ENCODE data around the gene CYLD.

The CYLD gene

GRCh38 chr16:50731130-50731988, 10.5 kb upstream of the CYLD start:
- DNase-seq (ENCODE audit: low read depth), result no peak
- no peak overlapping the region for H3K4me3 ChIP-seq (ENCODE audit: low read length)
- no peak for TF ChIP-seq CTCF (IDR thresholded peaks at IDR 0.05; ENCODE audit: insufficient read depth, low read depth, low read length, missing control alignments)

GRCh38 chr16:50731989-50732832, 9.7 kb upstream of the CYLD start:
- no peak for DNase-seq (ENCODE audit: low read depth)
- H3K4me3 ChIP-seq (ENCODE audit: low read length), result no peak overlapping the region
- TF ChIP-seq CTCF (IDR thresholded peaks at IDR 0.05; ENCODE audit: insufficient read depth, low read depth, low read length, missing control alignments), result no peak

- no peak for DNase-seq (ENCODE audit: low read depth)
- TF ChIP-seq CTCF (IDR thresholded peaks at IDR 0.05; ENCODE audit: insufficient read depth, low read depth, low read length, missing control alignments), result no peak
- no peak overlapping the region for H3K4me3 ChIP-seq (ENCODE audit: low read length)
These were observed 8.4 kb upstream of the CYLD start for GRCh38 chr16:50733468-50733867.

- DNase-seq (ENCODE audit: low read depth), result no peak
- no peak overlapping the region for H3K4me3 ChIP-seq (ENCODE audit: low read length)
- TF ChIP-seq CTCF (IDR thresholded peaks at IDR 0.05; ENCODE audit: insufficient read depth, low read depth, low read length, missing control alignments), result no peak
These were observed 6.2 kb upstream of the CYLD start for GRCh38 chr16:50735629-50736122.

GRCh38 chr16:50736448-50736847, 5.4 kb upstream of the CYLD start:
- H3K4me3 ChIP-seq (ENCODE audit: low read length), result no peak overlapping the region
- TF ChIP-seq CTCF (IDR thresholded peaks at IDR 0.05; ENCODE audit: insufficient read depth, low read depth, low read length, missing control alignments), result no peak
- no peak for DNase-seq (ENCODE audit: low read depth)

- no peak for DNase-seq (ENCODE audit: low read depth)
- TF ChIP-seq CTCF (IDR thresholded peaks at IDR 0.05; ENCODE audit: insufficient read depth, low read depth, low read length, missing control alignments), result no peak
- H3K4me3 ChIP-seq (ENCODE audit: low read length), result no peak overlapping the region
These were observed 4.4 kb upstream of the CYLD start for GRCh38 chr16:50737420-50737959.
